ENCODE data around the gene OR9A4.

OR9A4 gene

DNA sequence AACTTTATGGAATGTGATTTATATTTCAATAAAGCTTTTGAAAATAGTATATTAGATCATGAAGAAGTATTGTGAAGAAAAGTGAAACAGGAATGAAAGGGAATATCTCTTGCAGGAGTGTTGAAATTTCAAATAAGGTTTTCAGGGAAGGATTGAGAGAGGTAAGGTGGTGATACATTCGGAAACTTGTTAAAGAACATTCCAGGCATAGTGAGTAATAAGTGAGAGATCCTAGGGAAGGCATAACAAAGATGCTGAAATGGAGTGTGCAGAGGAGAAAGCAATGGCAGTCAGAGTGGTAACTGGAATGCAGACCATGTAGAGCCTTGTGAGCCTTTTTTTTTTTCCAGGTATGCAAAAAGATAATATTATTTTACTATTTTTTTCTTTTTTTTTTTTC, 4.1 kb downstream of the OR9A4 start:
- TF ChIP-seq, protein P1, sequence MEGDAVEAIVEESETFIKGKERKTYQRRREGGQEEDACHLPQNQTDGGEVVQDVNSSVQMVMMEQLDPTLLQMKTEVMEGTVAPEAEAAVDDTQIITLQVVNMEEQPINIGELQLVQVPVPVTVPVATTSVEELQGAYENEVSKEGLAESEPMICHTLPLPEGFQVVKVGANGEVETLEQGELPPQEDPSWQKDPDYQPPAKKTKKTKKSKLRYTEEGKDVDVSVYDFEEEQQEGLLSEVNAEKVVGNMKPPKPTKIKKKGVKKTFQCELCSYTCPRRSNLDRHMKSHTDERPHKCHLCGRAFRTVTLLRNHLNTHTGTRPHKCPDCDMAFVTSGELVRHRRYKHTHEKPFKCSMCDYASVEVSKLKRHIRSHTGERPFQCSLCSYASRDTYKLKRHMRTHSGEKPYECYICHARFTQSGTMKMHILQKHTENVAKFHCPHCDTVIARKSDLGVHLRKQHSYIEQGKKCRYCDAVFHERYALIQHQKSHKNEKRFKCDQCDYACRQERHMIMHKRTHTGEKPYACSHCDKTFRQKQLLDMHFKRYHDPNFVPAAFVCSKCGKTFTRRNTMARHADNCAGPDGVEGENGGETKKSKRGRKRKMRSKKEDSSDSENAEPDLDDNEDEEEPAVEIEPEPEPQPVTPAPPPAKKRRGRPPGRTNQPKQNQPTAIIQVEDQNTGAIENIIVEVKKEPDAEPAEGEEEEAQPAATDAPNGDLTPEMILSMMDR (conservative IDR thresholded peaks at IDR 0.05; ENCODE audit: low read length): no peak
- H3K4me3 ChIP-seq (ENCODE audit: low read length): no peak overlapping the region
- no peak for DNase-seq (ENCODE audit: low read depth)

DNA sequence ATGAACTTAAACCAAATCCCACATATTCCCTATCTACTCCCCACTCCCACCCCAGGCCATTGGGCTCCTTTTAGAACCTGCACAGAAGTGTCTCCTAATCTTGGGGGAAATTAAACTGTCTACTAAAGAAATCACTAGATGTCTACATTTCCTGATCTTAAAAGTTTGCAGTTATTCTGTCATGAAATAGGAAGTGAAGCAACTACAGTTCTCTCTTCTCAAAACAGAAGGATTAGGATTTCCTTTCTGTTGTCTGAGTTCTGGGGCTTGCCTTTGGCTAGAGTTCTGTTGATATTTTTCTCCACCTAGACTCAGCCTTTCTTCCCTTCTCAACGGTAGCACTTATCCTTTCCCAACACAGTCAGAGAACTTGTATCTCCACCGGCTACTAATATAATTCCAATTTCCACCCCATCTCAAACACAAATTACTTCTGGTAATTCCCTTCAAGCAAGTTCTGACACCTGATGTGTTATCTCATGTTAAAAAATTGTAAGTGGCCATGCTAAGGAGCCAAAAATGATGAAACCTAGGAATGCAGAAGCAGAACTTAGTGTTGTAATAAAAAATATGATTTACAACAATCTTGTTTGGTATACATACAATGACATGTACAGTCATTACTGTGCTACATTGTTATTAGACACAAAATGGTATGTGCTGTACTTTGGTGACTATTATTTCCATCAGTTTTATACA, 12.1 kb downstream of the OR9A4 start:
- H3K4me3 ChIP-seq (ENCODE audit: low read length): no peak overlapping the region
- no peak for DNase-seq (ENCODE audit: low read depth)
- TF ChIP-seq, protein P1 (conservative IDR thresholded peaks at IDR 0.05; ENCODE audit: low read length): no peak

DNA sequence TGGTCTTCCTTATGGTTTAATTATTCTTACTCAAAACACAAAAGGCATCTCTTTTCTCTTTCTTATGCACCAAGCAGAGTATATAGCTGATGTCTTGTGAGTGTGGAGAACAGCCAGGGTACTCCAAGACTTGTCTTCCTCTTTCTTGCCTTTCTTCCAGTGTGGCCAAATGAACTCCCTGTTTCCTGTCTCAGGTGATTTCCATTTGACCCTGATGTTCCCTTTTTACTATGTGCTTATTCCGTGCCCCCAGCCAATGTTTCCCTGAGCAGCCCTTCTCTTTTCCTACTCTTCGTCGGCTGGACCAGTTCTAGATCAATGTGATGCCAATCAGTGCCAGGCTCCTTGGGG, 12.6 kb downstream of the OR9A4 start:
- no peak for DNase-seq (ENCODE audit: low read depth)
- TF ChIP-seq, protein P1 (conservative IDR thresholded peaks at IDR 0.05; ENCODE audit: low read length): no peak
- no peak overlapping the region for H3K4me3 ChIP-seq (ENCODE audit: low read length)

DNA sequence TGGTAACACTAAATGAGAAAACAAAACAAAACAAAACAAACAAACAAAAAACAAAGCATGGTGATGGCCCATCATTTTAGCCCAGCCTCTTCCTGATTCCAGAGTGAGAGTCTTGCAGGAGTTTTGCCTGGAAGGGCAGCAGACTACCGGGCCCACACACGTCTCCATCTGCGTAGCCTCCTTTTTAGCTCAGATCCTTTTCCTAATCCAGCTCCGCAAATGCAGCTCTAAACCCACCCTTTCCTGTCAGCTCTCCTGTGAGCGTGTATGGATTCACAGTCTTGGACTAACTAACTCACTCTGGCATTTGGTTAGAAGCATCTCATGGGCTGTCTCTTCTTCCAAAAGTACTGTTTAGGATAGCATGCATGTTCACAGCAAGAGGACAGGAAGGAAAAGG, 14.0 kb downstream of the OR9A4 start:
- no peak overlapping the region for H3K4me3 ChIP-seq (ENCODE audit: low read length)
- no peak for DNase-seq (ENCODE audit: low read depth)
- TF ChIP-seq, protein P1 (conservative IDR thresholded peaks at IDR 0.05; ENCODE audit: low read length): no peak

DNA sequence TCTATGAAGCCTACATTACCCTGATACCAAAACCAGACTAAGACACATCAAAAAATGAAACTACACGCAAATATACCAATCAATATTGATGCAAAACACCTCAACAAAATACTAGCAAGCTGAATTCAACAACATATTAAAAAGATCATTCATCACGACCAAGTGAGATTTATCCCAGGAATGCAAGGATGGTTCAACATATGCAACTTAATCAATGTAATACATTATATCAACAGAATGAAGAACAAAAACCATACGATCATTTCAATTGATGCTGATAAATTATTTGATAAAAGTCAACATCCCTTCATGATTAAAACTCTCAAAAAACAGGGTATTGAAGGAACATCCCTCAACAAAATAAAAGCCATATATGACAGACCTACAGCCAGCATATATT, 24.9 kb downstream of the OR9A4 start:
- H3K4me3 ChIP-seq (ENCODE audit: low read length): no peak overlapping the region
- DNase-seq (ENCODE audit: low read depth): no peak

DNA sequence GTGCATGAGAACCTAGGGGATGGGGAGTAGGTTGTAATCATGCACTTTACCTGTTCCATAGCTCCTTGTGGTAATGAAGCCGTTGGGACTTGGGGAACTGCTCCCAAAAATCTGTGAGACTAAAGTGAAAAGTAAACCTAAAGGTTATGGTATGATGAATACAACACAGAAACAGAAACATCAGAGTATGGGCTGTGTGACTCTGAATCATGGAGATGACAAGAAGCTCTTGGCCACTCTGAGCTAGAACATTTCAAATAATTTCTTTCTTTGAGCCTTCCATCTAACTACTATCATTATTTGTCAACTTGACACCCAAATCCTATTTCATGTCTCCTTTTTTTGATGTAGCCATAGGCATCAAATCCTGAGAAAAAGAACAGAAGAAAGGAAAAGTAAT, 27.6 kb downstream of the OR9A4 start:
- TF ChIP-seq, protein P1 (conservative IDR thresholded peaks at IDR 0.05; ENCODE audit: low read length): no peak
- no peak for DNase-seq (ENCODE audit: low read depth)
- no peak overlapping the region for H3K4me3 ChIP-seq (ENCODE audit: low read length)

More for the DNA sequence above, 24.9 kb downstream of the OR9A4 start:
- TF ChIP-seq, protein P1 (conservative IDR thresholded peaks at IDR 0.05; ENCODE audit: low read length): no peak

DNA sequence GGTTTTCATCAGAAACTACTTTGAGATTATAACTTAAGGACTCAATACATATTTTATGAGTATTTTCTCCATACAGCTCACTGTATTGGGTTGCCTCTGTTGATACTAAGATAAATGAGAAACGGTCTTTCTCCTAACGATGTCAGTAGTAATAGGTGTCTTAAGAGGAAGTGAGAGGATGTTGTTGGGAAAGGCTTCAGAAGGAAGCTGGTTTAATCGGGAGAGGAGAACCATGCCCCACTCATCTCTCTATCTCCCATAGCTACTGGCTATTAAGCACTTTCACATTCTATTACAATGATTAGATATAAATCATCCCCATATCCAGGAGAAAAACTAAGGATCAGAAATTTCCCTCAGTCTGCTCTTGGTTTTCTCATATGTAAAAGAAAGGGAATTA, 28.6 kb downstream of the OR9A4 start:
- H3K4me3 ChIP-seq (ENCODE audit: low read length): no peak overlapping the region

More for the DNA sequence above, 28.6 kb downstream of the OR9A4 start:
- TF ChIP-seq, protein P1 (conservative IDR thresholded peaks at IDR 0.05; ENCODE audit: low read length): no peak
- no peak for DNase-seq (ENCODE audit: low read depth)

Data from AG10803 (cell line).